Activated CD8-positive, alpha-beta memory T cell treated with anti-CD3 and anti-CD28 coated beads, Interleukin-2, amount 50 U/mL, for 1 hour (primary cell): ENCODE data around the gene C10orf71.

Experiments used
- DNase-seq: peaks from one replicate; pipeline ENCODE4 v3.0.0-alpha.2; 2020; ENCODE audit errors: extremely low read depth

The C10orf71 gene

GRCh38 chr10:49298983-49299815, at the start of gene C10orf71:
Gene C10orf71, plus strand, starts transcription at chr10:49299170. Its CDS starts 23,376 bp downstream, at chr10:49322546.
- DNase-seq: no peak

GRCh38 chr10:49252313-49253034, 46.5 kb upstream of the C10orf71 start:
- DNase-seq: no peak

GRCh38 chr10:49253340-49253906, 45.5 kb upstream of the C10orf71 start:
- no peak for DNase-seq

GRCh38 chr10:49254150-49254549, 44.8 kb upstream of the C10orf71 start:
- no peak for DNase-seq

GRCh38 chr10:49254556-49255318, 44.2 kb upstream of the C10orf71 start:
- peak; percentile 18 for DNase-seq

GRCh38 chr10:49255883-49256282, 43.1 kb upstream of the C10orf71 start:
- DNase-seq: no peak

GRCh38 chr10:49257154-49257553, 41.8 kb upstream of the C10orf71 start:
- no peak for DNase-seq

GRCh38 chr10:49257626-49258349, 41.2 kb upstream of the C10orf71 start:
- no peak for DNase-seq

GRCh38 chr10:49258350-49258683, 40.7 kb upstream of the C10orf71 start:
- no peak for DNase-seq

- DNase-seq: no peak
Observed at GRCh38 chr10:49260644-49261296, 38.2 kb upstream of the C10orf71 start.

GRCh38 chr10:49263591-49263990, 35.4 kb upstream of the C10orf71 start:
- no peak for DNase-seq

GRCh38 chr10:49264177-49264677, 34.7 kb upstream of the C10orf71 start:
- DNase-seq: no peak

GRCh38 chr10:49265885-49266284, 33.1 kb upstream of the C10orf71 start:
- DNase-seq: no peak

- DNase-seq: no peak
Observed at GRCh38 chr10:49268185-49268584, 30.8 kb upstream of the C10orf71 start.

GRCh38 chr10:49269523-49269922, 29.4 kb upstream of the C10orf71 start:
- no peak for DNase-seq

GRCh38 chr10:49270565-49270964, 28.4 kb upstream of the C10orf71 start:
- no peak for DNase-seq

- DNase-seq: no peak
Observed at GRCh38 chr10:49271346-49271745, 27.6 kb upstream of the C10orf71 start.

- no peak for DNase-seq
Observed at GRCh38 chr10:49272251-49273081, 26.5 kb upstream of the C10orf71 start.

GRCh38 chr10:49273082-49273465, 25.9 kb upstream of the C10orf71 start:
- no peak for DNase-seq

- DNase-seq: no peak
Observed at GRCh38 chr10:49273626-49274025, 25.3 kb upstream of the C10orf71 start.
